Left lobe of liver (tissue), 2 donors: ENCODE results near the gene CTTNBP2NL. TPM values are rescaled to one million over a fixed set of nuclear protein-coding genes. Genes with fewer than 3 reads are reported as not detected.

Experiments used
- ATAC-seq: fragments of 200-7000 bp; cut with Tn5 transposase; one replicate; pipeline ENCODE4 v1.9.1; 2020; ENCODE audit warnings: mild to moderate bottlenecking, moderate library complexity
- DNase-seq: peaks from one replicate; pipeline ENCODE4 v3.0.0-alpha.2; 2020; ENCODE audit warnings: low spot score
- total RNA-seq: library from RNA; stranded (reverse); gene quantifications from one replicate; pipeline ENCODE4 v1.2.1, GENCODE V29; 2021
- donor health status: DM: no; HTN: no; CAD: no; lungs with moderate emphysema.
- donor health status: DM: no; HTN: yes; CAD: no.

CTTNBP2NL gene
- total RNA-seq: 4.5 TPM

- DNase-seq: peak; percentile 97
- ATAC-seq: peak; percentile 99
These were observed at the start of gene CTTNBP2NL for GRCh38 chr1:112395821-112396652. CTTNBP2NL (plus strand) TSS chr1:112396214; CDS start chr1:112416166, 19,952 bp downstream.

- ATAC-seq: no peak
These were observed 49.1 kb upstream of the CTTNBP2NL start for GRCh38 chr1:112346801-112347350.

GRCh38 chr1:112356765-112357164 is 39.2 kb upstream of the CTTNBP2NL start:
- ATAC-seq (no peak), DNase-seq (no peak)

More at GRCh38 chr1:112346801-112347350, 49.1 kb upstream of the CTTNBP2NL start:
- DNase-seq: no peak

DNA sequence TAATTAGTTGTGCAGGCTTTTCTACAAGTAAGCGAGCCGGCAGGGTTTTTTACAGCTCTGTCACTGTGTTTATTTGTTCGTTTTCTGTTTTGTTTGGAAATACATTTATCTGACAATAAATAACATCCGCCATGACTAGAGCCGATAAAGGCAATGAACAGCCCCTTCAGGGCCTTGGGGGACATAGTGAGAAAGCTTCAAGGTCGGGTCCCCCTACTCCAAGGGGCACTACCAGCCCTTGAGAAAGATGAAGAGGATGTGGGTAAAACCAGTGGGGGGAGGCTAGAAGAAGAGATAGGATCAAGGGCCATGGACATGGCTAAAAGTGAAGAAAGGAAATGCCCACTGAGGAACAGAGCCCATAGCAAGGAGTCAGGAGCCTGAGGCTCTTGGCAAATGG is 38.5 kb upstream of the CTTNBP2NL start:
- ATAC-seq (no peak), DNase-seq (no peak)

GRCh38 chr1:112358061-112358770 is 37.8 kb upstream of the CTTNBP2NL start:
- DNase-seq (no peak), ATAC-seq (no peak)

DNA sequence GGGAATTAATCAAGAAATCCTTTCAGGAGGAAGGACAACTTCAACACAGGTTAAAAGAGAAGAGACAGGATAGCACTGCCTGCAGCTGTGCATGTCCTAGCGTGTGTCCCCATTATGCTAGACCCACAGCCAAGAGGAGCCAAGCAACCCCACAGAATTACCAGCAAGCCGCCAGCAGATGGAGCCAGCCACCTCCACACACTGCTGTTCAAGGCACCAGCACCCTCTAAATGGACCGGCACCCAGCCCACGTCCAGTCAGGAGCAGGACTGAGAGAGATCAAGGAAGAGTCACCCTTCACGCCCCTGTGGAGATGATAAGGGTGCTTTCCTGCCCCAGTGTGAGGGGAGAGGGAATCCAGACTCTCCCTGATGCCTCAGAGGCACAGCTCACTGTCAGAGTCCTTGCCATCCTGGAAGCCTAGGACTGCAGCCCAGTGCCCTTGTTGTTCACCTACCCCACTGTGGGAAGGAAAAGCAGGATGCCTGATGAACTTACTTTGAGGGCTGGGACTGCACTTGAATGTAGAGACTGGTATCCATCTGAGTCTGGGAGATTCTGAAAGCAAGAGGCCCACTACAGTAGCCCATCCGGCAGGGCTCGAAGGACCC is 37.1 kb upstream of the CTTNBP2NL start:
- ATAC-seq (peak; percentile 92), DNase-seq (peak; percentile 65)

- peak; percentile 47 for DNase-seq
- ATAC-seq: peak; percentile 50
These were observed 35.9 kb upstream of the CTTNBP2NL start for GRCh38 chr1:112359961-112360767.

GRCh38 chr1:112363636-112364035 is 32.4 kb upstream of the CTTNBP2NL start:
- ATAC-seq: no peak

GRCh38 chr1:112368198-112368597 is 27.8 kb upstream of the CTTNBP2NL start:
- ATAC-seq (no peak), DNase-seq (no peak)

More at GRCh38 chr1:112363636-112364035, 32.4 kb upstream of the CTTNBP2NL start:
- DNase-seq: no peak

DNA sequence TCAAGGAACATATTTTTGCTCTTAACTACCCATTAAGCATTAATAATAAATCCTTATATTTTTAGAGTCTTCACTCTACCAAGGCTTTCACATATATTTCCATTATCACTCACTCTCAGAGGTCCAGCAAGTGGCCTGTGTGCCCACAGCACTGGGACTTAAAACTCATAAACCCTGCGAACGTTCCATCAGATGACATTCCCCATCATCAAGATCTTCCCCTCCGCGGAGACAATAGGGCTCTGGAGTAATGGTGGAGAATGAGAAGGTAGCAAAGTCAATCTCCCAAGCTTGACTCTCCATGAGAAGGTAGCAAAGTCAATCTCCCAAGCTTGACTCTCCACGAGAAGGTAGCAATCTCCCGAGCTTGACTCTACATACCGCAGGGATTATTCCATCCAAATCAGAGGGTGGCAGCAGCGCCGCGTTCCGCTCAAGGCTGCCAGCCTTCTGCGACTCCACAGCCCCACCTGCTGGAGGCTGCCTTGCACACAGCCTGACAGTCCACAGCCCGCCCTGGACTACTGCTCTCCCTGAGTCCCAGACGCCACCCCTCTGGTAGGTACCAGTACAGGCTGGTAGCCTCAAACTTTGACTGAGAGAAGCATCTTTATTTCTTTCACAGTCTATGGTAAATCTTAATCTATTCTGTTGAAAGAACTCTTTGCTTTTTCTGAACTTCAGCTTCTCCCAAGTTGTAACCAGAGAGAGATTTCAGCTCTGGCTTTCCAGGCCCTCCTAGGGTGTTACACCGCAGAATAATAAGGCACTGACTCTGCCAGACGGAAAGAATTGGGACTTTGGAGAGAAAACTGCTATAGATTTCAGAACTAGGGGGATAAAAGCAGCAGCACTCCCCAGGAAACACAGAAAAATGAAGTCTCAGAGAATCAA is 26.4 kb upstream of the CTTNBP2NL start:
- DNase-seq: peak; percentile 85

GRCh38 chr1:112370996-112371395 is 25.0 kb upstream of the CTTNBP2NL start:
- no peak for ATAC-seq
- DNase-seq: no peak

More for the DNA sequence above, 26.4 kb upstream of the CTTNBP2NL start:
- peak; percentile 100 for ATAC-seq

- DNase-seq (no peak), ATAC-seq (no peak)
These were observed 24.2 kb upstream of the CTTNBP2NL start for GRCh38 chr1:112371775-112372174.

DNA sequence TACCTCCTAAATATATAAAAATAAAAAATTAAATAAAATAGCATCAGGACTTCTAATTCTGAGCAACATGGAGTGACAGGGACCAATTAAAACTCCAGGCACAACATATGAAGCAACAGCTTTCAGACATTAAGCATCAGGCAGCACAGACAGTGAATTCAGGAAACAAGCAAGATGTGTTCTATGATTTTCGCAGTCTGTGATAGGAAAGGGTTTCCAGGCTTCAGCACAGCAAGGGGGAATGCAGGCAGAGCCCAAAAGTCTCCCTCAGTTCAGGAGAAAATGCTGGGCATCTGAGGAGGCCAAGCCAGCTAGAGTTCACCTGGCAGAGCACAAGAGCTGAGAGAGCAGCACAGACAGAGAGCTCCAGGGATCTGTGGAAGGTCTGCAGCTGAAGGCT is 22.2 kb upstream of the CTTNBP2NL start:
- DNase-seq (no peak), ATAC-seq (no peak)

- DNase-seq (no peak), ATAC-seq (no peak)
These were observed 20.3 kb upstream of the CTTNBP2NL start for GRCh38 chr1:112375701-112376100.

DNA sequence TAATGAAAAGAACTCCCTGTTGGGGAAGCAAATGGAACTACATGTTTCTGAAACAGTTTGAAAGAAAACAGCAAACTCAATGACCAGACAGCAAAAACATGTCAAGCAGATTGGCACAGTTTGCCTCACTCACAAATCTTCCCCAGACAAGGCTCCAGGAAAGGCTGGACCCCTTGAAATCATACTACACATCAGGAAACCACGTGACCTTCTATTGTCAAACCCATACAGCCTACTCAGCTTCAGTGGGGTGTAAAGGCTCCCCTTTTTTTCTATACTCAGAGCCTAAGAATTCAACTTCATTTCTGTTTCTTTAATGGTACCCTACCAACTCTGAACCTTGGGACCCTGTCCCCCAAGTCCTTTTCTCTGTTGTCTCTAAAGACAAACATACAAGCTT is 15.7 kb upstream of the CTTNBP2NL start:
- no peak for ATAC-seq
- no peak for DNase-seq

DNA sequence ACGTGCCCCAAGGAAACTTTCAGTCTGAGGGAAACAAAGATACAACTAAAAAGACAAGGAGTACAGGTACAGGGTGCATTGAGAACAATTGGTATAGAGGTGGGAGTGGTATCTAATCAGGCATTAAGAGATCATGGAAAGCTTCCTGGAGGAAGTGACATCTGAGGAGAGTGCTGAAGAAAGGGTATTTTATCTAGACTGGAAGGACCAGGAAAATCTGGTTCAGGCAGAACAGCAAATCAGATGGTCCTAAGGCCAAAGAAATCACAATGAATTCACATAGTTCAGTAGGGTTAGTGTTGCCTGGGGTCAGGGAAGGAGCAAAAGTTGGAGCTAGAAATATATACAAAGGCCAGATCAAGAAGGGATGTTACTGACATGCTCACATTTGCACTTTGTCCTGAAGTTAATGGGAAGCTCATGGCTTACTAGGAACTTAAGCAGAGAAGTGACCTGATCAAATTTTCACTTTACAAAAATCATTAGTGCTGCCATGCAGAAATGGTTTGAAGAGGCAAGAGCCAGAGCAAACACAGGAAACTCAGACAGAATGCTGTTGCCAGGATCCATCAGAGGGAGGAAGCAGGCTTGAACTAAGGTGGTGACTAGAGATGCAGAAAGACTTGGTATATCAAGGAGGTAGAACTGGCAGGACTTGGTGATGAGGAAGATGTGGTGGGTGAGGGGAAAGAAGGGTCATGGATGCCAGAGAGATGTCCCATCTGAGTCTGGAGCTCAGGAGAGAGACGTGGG is 14.5 kb upstream of the CTTNBP2NL start:
- no peak for ATAC-seq

GRCh38 chr1:112383759-112384370 is 12.1 kb upstream of the CTTNBP2NL start:
- DNase-seq (no peak), ATAC-seq (no peak)

More for the DNA sequence above, 14.5 kb upstream of the CTTNBP2NL start:
- no peak for DNase-seq
